ENCODE measurements around the gene TMEM175. TPM values are rescaled to one million over a fixed set of nuclear protein-coding genes. Genes with fewer than 3 reads are reported as not detected.
A peak's percentile ranks its signal among the peaks of the same experiment; 100 is the strongest.

Gene TMEM175
- total and polyA plus RNA-seq, 9 of the 15 experiments (the other 6 are each of a cell fraction or from before 2014, with no cell fraction given): 0.13 to 30.9 (median 9.4) TPM

DNA sequence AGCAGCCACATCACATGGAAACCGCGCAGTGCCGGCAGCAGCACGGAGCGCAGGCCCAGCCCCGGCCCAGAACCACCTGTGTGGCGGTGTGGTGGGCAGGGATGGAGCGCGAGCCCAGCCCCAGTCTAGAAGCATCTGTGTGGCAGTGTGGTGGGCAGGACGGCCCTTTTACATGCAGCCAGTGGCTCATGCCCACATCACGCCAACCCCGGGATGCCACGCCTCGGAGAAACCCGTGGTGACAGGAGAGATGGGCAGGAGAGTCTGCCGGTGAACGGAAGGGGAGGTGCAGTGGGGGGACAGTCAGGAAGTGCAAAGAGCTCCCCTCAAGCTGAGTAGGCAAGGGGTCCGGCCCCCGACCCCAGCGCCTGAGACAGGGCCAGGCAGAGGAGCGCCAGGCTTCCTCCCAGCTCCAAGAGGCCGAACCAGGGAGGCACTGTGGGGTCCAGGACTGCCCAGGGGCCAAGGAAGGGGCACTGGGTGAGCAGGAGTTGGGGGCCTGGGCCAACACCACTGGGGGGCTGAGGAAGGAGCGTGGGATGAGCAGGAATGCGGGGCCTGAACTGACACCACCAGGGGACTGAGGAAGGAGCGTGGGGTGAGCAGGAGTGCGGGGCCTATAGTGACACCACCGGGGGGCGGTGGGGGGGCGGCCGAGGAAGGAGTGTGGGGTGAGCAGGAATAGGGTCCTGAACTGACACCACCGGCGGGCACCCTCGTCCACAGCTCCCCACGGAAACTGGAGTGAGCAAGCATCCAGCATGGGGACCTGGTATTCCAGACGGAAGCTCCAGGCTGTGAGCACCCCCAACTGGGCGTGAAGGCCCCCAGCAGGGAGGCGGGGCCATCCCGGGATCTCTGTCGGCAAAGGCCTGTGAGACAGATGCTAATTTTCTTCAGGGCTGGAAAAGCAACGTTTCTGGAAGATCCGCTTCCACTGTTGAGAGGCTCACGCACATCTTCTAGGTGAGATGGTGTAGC lies 28.9 kb upstream of the TMEM175 start:
- no peak overlapping the region for H3K9ac ChIP-seq (ENCODE audit: insufficient read depth in 1 of 2, low read depth in 2 of 2, low read length in 2 of 2)
- H3K4me3 ChIP-seq: no peak overlapping the region
- POLR2A ChIA-PET: interaction anchor here (1.1 kb wide), 1 partner anchor 84 kb away, joined by 3 read pairs; the partner anchor contains the start of gene IDUA
- no peaks in the 10 kb centered on the region for H3K9me1 ChIP-seq (ENCODE audit: control insufficient read depth, insufficient read depth, low read length)
- no TSS peak for BruUV-seq (replicated peaks)
- DNase-seq (ENCODE audit: extremely low read depth in 1 of 4, low spot score in 3 of 4): no peak
- H3K4me2 ChIP-seq (ENCODE audit: insufficient read depth, low read length): no peak overlapping the region
- intact Hi-C loops (cut with micrococcal nuclease) (no loop called here), in situ Hi-C loops (cut with MboI) (no loop called here)
- 96% methylated on average over 21 of the region's 42 CpGs for WGBS (ENCODE audit: insufficient coverage, low coverage, missing lambda C conversion rate)
- H3K36me3 ChIP-seq (ENCODE audit: control insufficient read depth, insufficient read depth, low read length): peaks cover 51% of the 10 kb centered on the region; the same call in 2 of the 3 replicates
- no peaks in the 10 kb centered on the region for H4K20me1 ChIP-seq (replicated peaks; ENCODE audit: control insufficient read depth, insufficient read depth, low read length)
- peak; percentile 43; the same call in 2 of the 3 replicates for ATAC-seq
- no peak for FAIRE-seq
- H3K9me3 ChIP-seq (replicated peaks; ENCODE audit: control insufficient read depth, insufficient read depth, low read depth, low read length): peaks cover 5% of the 10 kb centered on the region; the same call in 1 of the 2 replicates
- H3K27ac ChIP-seq (ENCODE audit: extremely low read depth, low read depth, low read length): no peak overlapping the region
- CTCF ChIA-PET (ENCODE audit: low intra/inter-chr PET ratio): no interaction called here
- H3K4me1 ChIP-seq (replicated peaks in 1 of 2; ENCODE audit: control insufficient read depth in 2 of 2, insufficient read depth in 2 of 2, low read length in 2 of 2): peaks cover 0 to 35% of the 10 kb centered on the region in 2 experiments; a peak in 2 of 5 replicates
- no peaks in the 10 kb centered on the region for H3K27me3 ChIP-seq (ENCODE audit: control insufficient read depth in 2 of 2, insufficient read depth in 2 of 2, low read length in 2 of 2)
- H2AFZ ChIP-seq (ENCODE audit: low read depth, low read length): no peak overlapping the region
- TF ChIP-seq, protein P1, sequence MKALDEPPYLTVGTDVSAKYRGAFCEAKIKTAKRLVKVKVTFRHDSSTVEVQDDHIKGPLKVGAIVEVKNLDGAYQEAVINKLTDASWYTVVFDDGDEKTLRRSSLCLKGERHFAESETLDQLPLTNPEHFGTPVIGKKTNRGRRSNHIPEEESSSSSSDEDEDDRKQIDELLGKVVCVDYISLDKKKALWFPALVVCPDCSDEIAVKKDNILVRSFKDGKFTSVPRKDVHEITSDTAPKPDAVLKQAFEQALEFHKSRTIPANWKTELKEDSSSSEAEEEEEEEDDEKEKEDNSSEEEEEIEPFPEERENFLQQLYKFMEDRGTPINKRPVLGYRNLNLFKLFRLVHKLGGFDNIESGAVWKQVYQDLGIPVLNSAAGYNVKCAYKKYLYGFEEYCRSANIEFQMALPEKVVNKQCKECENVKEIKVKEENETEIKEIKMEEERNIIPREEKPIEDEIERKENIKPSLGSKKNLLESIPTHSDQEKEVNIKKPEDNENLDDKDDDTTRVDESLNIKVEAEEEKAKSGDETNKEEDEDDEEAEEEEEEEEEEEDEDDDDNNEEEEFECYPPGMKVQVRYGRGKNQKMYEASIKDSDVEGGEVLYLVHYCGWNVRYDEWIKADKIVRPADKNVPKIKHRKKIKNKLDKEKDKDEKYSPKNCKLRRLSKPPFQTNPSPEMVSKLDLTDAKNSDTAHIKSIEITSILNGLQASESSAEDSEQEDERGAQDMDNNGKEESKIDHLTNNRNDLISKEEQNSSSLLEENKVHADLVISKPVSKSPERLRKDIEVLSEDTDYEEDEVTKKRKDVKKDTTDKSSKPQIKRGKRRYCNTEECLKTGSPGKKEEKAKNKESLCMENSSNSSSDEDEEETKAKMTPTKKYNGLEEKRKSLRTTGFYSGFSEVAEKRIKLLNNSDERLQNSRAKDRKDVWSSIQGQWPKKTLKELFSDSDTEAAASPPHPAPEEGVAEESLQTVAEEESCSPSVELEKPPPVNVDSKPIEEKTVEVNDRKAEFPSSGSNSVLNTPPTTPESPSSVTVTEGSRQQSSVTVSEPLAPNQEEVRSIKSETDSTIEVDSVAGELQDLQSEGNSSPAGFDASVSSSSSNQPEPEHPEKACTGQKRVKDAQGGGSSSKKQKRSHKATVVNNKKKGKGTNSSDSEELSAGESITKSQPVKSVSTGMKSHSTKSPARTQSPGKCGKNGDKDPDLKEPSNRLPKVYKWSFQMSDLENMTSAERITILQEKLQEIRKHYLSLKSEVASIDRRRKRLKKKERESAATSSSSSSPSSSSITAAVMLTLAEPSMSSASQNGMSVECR (CRISPR knock-in tag; IDR thresholded peaks at IDR 0.05): no peak
- peak; percentile 57 for TF ChIP-seq POLR2G (IDR thresholded peaks at IDR 0.05; ENCODE audit: low read depth, low read length)
- peaks cover 3% of the 10 kb centered on the region; the same call in 2 of the 3 replicates for H3K79me2 ChIP-seq (ENCODE audit: control insufficient read depth, insufficient read depth, low read length)

Data from K562 (cell line).